HepG2 (cell line): Measurements from ENCODE around the gene HSPA14. TPM values are rescaled to one million over a fixed set of nuclear protein-coding genes. Genes with fewer than 3 reads are reported as not detected.
A peak's percentile ranks its signal among the peaks of the same experiment; 100 is the strongest.

Experiments used
- ATAC-seq: fragments of 200-7000 bp; cut with Tn5 transposase; 3 replicates; pipeline ENCODE4 v1.9.1; 2020; ENCODE audit warnings: mild to moderate bottlenecking, moderate library complexity
- BruUV-seq: library from RNA; stranded (reverse); fragments of 400-500 nt; replicated peaks from 2 replicates; lab custom pipeline; 2021; lab: Mats Ljungman, UMichigan
- CTCF ChIA-PET: fragments of 300-600 bp; formaldehyde crosslinking; extraction: SDS; loops from one replicate; lab custom pipeline; 2021; ENCODE audit warnings: low total read pairs, inconsistent platforms, low intra/inter-chr PET ratio; lab: Yijun Ruan, JAX
- POLR2A ChIA-PET: fragments of 350-600 bp; sonication (Branson Sonifier 250); formaldehyde crosslinking; loops from one replicate; lab custom pipeline; 2020; ENCODE audit warnings: antibody characterized with exemption, inconsistent platforms; lab: Yijun Ruan, JAX
- DNase-seq: peaks from one replicate; pipeline ENCODE4 v3.0.0-alpha.2; 2015; ENCODE audit warnings: low spot score
- FAIRE-seq: peaks from 3 replicates; lab custom pipeline; 2011; peaks lifted over from hg19 to GRCh38; lab: Jason Lieb, UNC
- H2AFZ ChIP-seq: one replicate; pipeline ENCODE4 v1.6.1; 2011; ENCODE audit warnings: low read length, inconsistent platforms
- H3K27ac ChIP-seq: fragments of 300-600 bp; 3 replicates; pipeline ENCODE4 v1.8.0; 2011; ENCODE audit warnings: mixed run types, mild to moderate bottlenecking, mixed read lengths, low read length, inconsistent platforms; ENCODE audit not compliant: insufficient read depth; ENCODE audit errors: extremely low read length
- H3K27me3 ChIP-seq, 2 experiments: fragments of 200-600 bp in 1 of 2; 2 replicates in 1 of 2; 3 replicates in 1 of 2; pipeline versions ENCODE4 v1.6.0 to v1.8.0; 2011; ENCODE audit warnings: low read length in 2 of 2, mild to moderate bottlenecking in 2 of 2, moderate library complexity in 2 of 2, inconsistent platforms in 1 of 2; ENCODE audit not compliant: insufficient read depth in 2 of 2, control insufficient read depth in 1 of 2
- H3K36me3 ChIP-seq, 2 experiments: fragments of 200-600 bp in 1 of 2; replicated peaks in 1 of 2; 2 replicates in 1 of 2; 3 replicates in 1 of 2; pipeline versions ENCODE4 v1.5.1 to v1.8.0; 2011; ENCODE audit warnings: low read length in 2 of 2, inconsistent platforms in 1 of 2; ENCODE audit not compliant: insufficient read depth in 2 of 2, control insufficient read depth in 1 of 2
- H3K4me1 ChIP-seq: 2 replicates; pipeline ENCODE4 v1.5.1; 2012; ENCODE audit warnings: low read length, inconsistent platforms; ENCODE audit not compliant: insufficient read depth
- H3K4me2 ChIP-seq: 2 replicates; pipeline ENCODE4 v1.6.0; 2011; ENCODE audit warnings: low read depth, low read length, inconsistent platforms
- H3K4me3 ChIP-seq, 3 experiments: fragments of 200-600 bp in 1 of 3; sonication (generic), shearing (Covaris generic) in 1 of 3; replicated peaks in 1 of 3; 2 replicates each; pipeline ENCODE4 v1.5.1; 2011 to 2016; ENCODE audit warnings: low read length in 3 of 3, inconsistent platforms in 2 of 3, low read depth in 2 of 3, mild to moderate bottlenecking in 2 of 3, control low read depth in 1 of 3, mixed read lengths in 1 of 3; ENCODE audit not compliant: insufficient read depth in 1 of 3
- H3K79me2 ChIP-seq: one replicate; pipeline ENCODE4 v1.6.1; 2011; ENCODE audit warnings: low read length, inconsistent platforms; ENCODE audit not compliant: insufficient read depth
- H3K9ac ChIP-seq: 2 replicates; pipeline ENCODE4 v1.6.0; 2011; ENCODE audit warnings: mild to moderate bottlenecking, low read depth, low read length, inconsistent platforms; ENCODE audit not compliant: insufficient read depth
- H3K9me3 ChIP-seq: 2 replicates; pipeline ENCODE4 v1.5.1; 2012; ENCODE audit warnings: mild to moderate bottlenecking, low read length
- H4K20me1 ChIP-seq: 2 replicates; pipeline ENCODE4 v1.6.0; 2011; ENCODE audit warnings: inconsistent platforms, mild to moderate bottlenecking, low read length, moderate library complexity; ENCODE audit not compliant: insufficient read depth
- HNF4A ChIP-seq: sonication (generic); formaldehyde crosslinking; IDR thresholded peaks from 2 replicates; pipeline ENCODE4 v1.4.0; 2020; ENCODE audit warnings: missing genetic modification reagents
- MTA1 ChIP-seq: sonication (generic); formaldehyde crosslinking; IDR thresholded peaks from 2 replicates; pipeline ENCODE4 v1.4.0; 2020; ENCODE audit warnings: missing genetic modification reagents, mild to moderate bottlenecking, borderline replicate concordance
- NFAT5 ChIP-seq: sonication (generic); formaldehyde crosslinking; IDR thresholded peaks from 2 replicates; pipeline ENCODE4 v1.4.0; 2020; ENCODE audit warnings: missing genetic modification reagents
- PAF1 ChIP-seq: IDR thresholded peaks from 2 replicates; pipeline ENCODE4 v1.6.1; 2016; ENCODE audit warnings: missing genetic modification reagents, missing compliant biosample characterization
- TFDP1 ChIP-seq: IDR thresholded peaks from 2 replicates; pipeline ENCODE4 v1.6.1; 2016; ENCODE audit warnings: missing compliant biosample characterization, missing genetic modification reagents, borderline replicate concordance
- UBTF ChIP-seq: sonication (generic); formaldehyde crosslinking; IDR thresholded peaks from 2 replicates; pipeline ENCODE4 v1.4.0; 2020; ENCODE audit warnings: mild to moderate bottlenecking, missing genetic modification reagents
- YY1 ChIP-seq: IDR thresholded peaks from 2 replicates; pipeline ENCODE4 v1.6.1; 2011; ENCODE audit warnings: low read length, low read depth, moderate library complexity, mild to moderate bottlenecking; ENCODE audit not compliant: insufficient read depth, insufficient replicate concordance
- ZNF570 ChIP-seq: sonication (generic); formaldehyde crosslinking; IDR thresholded peaks from 2 replicates; pipeline ENCODE4 v1.4.0; 2020; ENCODE audit warnings: mild to moderate bottlenecking, missing genetic modification reagents, borderline replicate concordance
- WGBS: methylation state at CpG from one replicate; pipeline ENCODE4 v1.1.6; 2017; ENCODE audit warnings: low lambda C conversion rate; 5-methylcytosine and 5-hydroxymethylcytosine counted together
- in situ Hi-C: cut with HindIII; loops from 2 replicates; pipeline ENCODE4 v1.10.0; 2017; ENCODE audit warnings: low pct_unique_long_range_greater_than_20kb; ENCODE audit not compliant: extremely low pct_ligation_motif_present
- intact Hi-C: fragments of 100-400 bp; cut with micrococcal nuclease; formaldehyde crosslinking; loops from one replicate; pipeline ENCODE4 v1.10.0; 2022; ENCODE audit not compliant: unreplicated experiment
- polyA plus RNA-seq, 8 experiments: library from polyadenylated mRNA; depleted of rRNA in 3 of 8; stranded (reverse) in 7 of 8; unstranded in 1 of 8; fragments of >200 nt; fragmentation: Illumina TruSeq in 4 of 8; extraction: Trizol in 4 of 8; gene quantifications; 2 replicates each; pipeline versions ENCODE4 v1.2.1 to v1.2.3, GENCODE V29; 2011 to 2016; ENCODE audit warnings: low read depth in 4 of 8, missing spikeins in 1 of 8, mixed read lengths in 1 of 8; ENCODE audit not compliant: insufficient read depth in 1 of 8
- total RNA-seq, 5 experiments: library from RNA; depleted of rRNA; stranded (reverse); fragments of >200 nt; fragmentation: Illumina TruSeq; extraction: Trizol; gene quantifications; 2 replicates each; pipeline ENCODE4 v1.2.3, GENCODE V29; 2016; ENCODE audit warnings: low read depth in 1 of 5
- TF ChIP-seq, protein P1 (sequence below): sonication (generic); formaldehyde crosslinking; IDR thresholded peaks from 2 replicates; pipeline ENCODE4 v1.4.0; 2020; ENCODE audit warnings: mild to moderate bottlenecking, missing genetic modification reagents

HSPA14 gene
- total and polyA plus RNA-seq, 2 of the 13 experiments (the other 11 are each of a cell fraction or from before 2014, with no cell fraction given): 10.7 to 29.8 TPM

DNA sequence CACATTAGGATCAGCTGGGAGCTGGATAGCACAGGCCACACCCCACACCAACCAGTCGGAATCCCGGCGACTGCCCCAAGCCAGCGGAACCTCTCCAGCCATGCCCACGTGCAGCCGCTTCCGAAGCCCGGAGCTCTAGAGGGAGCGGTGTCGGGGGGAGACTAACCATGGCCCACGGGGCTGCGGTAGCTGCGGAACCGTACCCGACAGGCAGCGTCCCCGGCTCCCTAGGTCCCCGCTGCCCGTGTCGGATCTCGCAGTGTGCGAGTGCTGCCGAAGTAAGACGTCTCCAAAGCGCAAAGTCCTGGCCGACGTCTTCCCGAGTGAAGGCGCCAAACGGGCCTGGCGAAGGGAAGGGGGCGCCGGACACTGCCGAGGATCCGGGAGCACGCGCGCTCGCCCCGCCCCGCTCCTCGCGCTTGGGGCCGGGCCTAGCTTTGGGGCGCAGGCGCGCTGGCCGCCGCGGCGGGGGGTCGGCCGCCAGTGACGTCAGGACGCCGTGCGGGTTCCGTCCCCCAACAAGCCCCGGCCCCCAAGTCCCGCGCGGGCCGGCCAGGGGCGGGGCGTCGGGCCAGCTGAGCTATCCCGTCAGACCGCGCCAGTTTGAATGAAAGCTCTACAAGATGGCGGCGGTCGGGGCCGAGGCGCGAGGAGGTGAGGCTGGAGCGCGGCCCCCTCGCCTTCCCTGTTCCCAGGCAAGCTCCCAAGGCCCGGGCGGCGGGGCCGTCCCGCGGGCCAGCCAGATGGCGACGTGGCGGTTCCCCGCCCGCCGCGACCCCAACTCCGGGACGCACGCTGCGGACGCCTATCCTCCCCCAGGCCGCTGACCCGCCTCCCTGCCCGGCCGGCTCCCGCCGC, 40.4 kb downstream of the HSPA14 start, which contains the start of gene SUV39H2:
TSS of gene SUV39H2 (plus strand) at position 601 of the 858 bp plus-strand sequence. CDS start at position 624, 23 bp downstream.
- Histone ChIP-seq H3K36me3 (no peaks in the 10 kb centered on the region), H3K27ac (peak within 1 kb of the TSS; percentile 97), H2AFZ (no peak within 1 kb of the TSS), H3K4me1 (peaks cover 38% of the 10 kb centered on the region), H3K27me3 (no peaks in the 10 kb centered on the region; a peak in 1 of 5 replicates), H3K4me2 (peak within 1 kb of the TSS; percentile 86), H4K20me1 (no peaks in the 10 kb centered on the region), H3K9ac (peak within 1 kb of the TSS; percentile 98), H3K4me3 (peak within 1 kb of the TSS; percentile 76 to 98 (median 91)), H3K79me2 (peaks cover 57% of the 10 kb centered on the region), H3K9me3 (no peaks in the 10 kb centered on the region)
- FAIRE-seq (no peak), DNase-seq (peak; percentile 87), ATAC-seq (peak; percentile 91)
- ChIA-PET CTCF (no interaction called here), POLR2A (interaction anchor here (0.6 to 3.0 kb wide), 12 partner anchors 12 to 329 kb away, joined by 3 to 54 read pairs (median 4); partner anchors contain the start of genes CDNF, DCLRE1C, HSPA14 and MEIG1)
- BruUV-seq: no TSS peak
- 1% methylated on average over 13 of the region's 102 CpGs for WGBS
- in situ Hi-C loops (no loop called here), intact Hi-C loops (loop anchor here (1.0 to 10.0 kb wide), 3 partner anchors 26 to 76 kb away; partner anchors contain the start of genes DCLRE1C and MEIG1)
- TF ChIP-seq NFAT5 (0 out of 2 replicates have a peak, but pooled peaks have one; percentile 88), PAF1 (CRISPR knock-in tag) (no peak), UBTF (peak; percentile 81), TFDP1 (peak; percentile 94), HNF4A (CRISPR knock-in tag) (peak; percentile 45), MTA1 (CRISPR knock-in tag) (no peak), ZNF570 (CRISPR knock-in tag) (no peak; the same call in 1 of the 2 replicates), YY1 (peak; percentile 96)
- TF ChIP-seq, protein P1, sequence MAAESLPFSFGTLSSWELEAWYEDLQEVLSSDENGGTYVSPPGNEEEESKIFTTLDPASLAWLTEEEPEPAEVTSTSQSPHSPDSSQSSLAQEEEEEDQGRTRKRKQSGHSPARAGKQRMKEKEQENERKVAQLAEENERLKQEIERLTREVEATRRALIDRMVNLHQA (CRISPR knock-in tag): no peak
